GM12878 (cell line): ENCODE data around the gene EFHC1. TPM values are rescaled to one million over a fixed set of nuclear protein-coding genes. Genes with fewer than 3 reads are reported as not detected.

Experiments
- ATAC-seq: fragments of 200-7000 bp; cut with Tn5 transposase; 3 replicates; pipeline ENCODE4 v1.9.1; 2020; ENCODE audit warnings: mild to moderate bottlenecking, moderate library complexity
- BruUV-seq: library from RNA; stranded (reverse); fragments of 400-500 nt; replicated peaks from 2 replicates; lab custom pipeline; 2021; lab: Mats Ljungman, UMichigan
- CTCF ChIA-PET: fragments of 300-600 bp; sonication (Branson Sonifier 250); formaldehyde crosslinking; extraction: SDS; loops from one replicate; lab custom pipeline; 2021; ENCODE audit warnings: inconsistent platforms; lab: Yijun Ruan, JAX
- POLR2A ChIA-PET: fragments of 350-600 bp; formaldehyde crosslinking; extraction: SDS; loops from one replicate; lab custom pipeline; 2021; ENCODE audit warnings: inconsistent platforms; lab: Charles Lee
- RAD21 ChIA-PET: fragments of 300-600 bp; sonication (Branson Sonifier 250); formaldehyde crosslinking; loops from one replicate; lab custom pipeline; 2023; ENCODE audit warnings: antibody characterized with exemption; ENCODE audit not compliant: unreplicated experiment; lab: Charles Lee
- SMC1A ChIA-PET: fragments of 300-600 bp; sonication (Branson Sonifier 250); formaldehyde crosslinking; loops from one replicate; lab custom pipeline; 2023; ENCODE audit not compliant: unreplicated experiment, uncharacterized antibody; lab: Charles Lee
- DNase-seq: peaks from one replicate; pipeline ENCODE4 v3.0.0-alpha.2; 2011; ENCODE audit warnings: low read depth, low spot score
- FAIRE-seq: peaks from 3 replicates; lab custom pipeline; 2011; peaks lifted over from hg19 to GRCh38; lab: Jason Lieb, UNC
- H2AFZ ChIP-seq: 2 replicates; pipeline ENCODE4 v1.6.0; 2011; ENCODE audit warnings: low read depth, low read length, control low read depth; ENCODE audit not compliant: control insufficient read depth
- H3K27ac ChIP-seq: 2 replicates; pipeline ENCODE4 v1.5.1; 2011; ENCODE audit warnings: control low read depth; ENCODE audit not compliant: control insufficient read depth, insufficient read depth
- H3K27me3 ChIP-seq, 2 experiments: replicated peaks in 1 of 2; 2 replicates each; pipeline versions ENCODE4 v1.6.0 to v1.6.1; 2011; ENCODE audit warnings: low read length in 1 of 2; ENCODE audit not compliant: control insufficient read depth in 2 of 2, insufficient read depth in 2 of 2
- H3K36me3 ChIP-seq, 2 experiments: 2 replicates each; pipeline ENCODE4 v1.5.1; 2011; ENCODE audit warnings: low read length in 1 of 2; ENCODE audit not compliant: control insufficient read depth in 2 of 2, insufficient read depth in 2 of 2
- H3K4me1 ChIP-seq: 2 replicates; pipeline ENCODE4 v1.6.1; 2011; ENCODE audit warnings: mild to moderate bottlenecking, low read length, moderate library complexity, mixed read lengths; ENCODE audit not compliant: control insufficient read depth, insufficient read depth
- H3K4me2 ChIP-seq: 2 replicates; pipeline ENCODE4 v1.6.0; 2011; ENCODE audit warnings: control low read depth; ENCODE audit not compliant: control insufficient read depth, insufficient read depth
- H3K4me3 ChIP-seq: fragments of 200-600 bp; sonication (generic); 2 replicates; pipeline ENCODE4 v1.5.1; 2016
- H3K79me2 ChIP-seq: 2 replicates; pipeline ENCODE4 v1.6.0; 2011; ENCODE audit warnings: low read length; ENCODE audit not compliant: control insufficient read depth, insufficient read depth
- H3K9ac ChIP-seq: 2 replicates; pipeline ENCODE4 v1.8.0; 2011; ENCODE audit warnings: low read length, control low read depth, mixed read lengths; ENCODE audit not compliant: control insufficient read depth, insufficient read depth
- H3K9me3 ChIP-seq: replicated peaks from 3 replicates; pipeline ENCODE4 v1.5.1; 2011; ENCODE audit warnings: mild to moderate bottlenecking, low read length; ENCODE audit not compliant: control insufficient read depth, insufficient read depth
- H4K20me1 ChIP-seq: 2 replicates; pipeline ENCODE4 v1.6.0; 2011; ENCODE audit not compliant: control insufficient read depth, insufficient read depth
- BHLHE40 ChIP-seq, 2 experiments: fragments of 450-650 bp in 1 of 2; IDR thresholded peaks; 2 replicates each; pipeline ENCODE4 v1.6.1; 2011 to 2017; ENCODE audit warnings: low read depth in 2 of 2, borderline replicate concordance in 1 of 2, improper control_type of control experiment in 1 of 2, low read length in 1 of 2, mild to moderate bottlenecking in 1 of 2
- CBFB ChIP-seq: IDR thresholded peaks from 2 replicates; pipeline ENCODE4 v1.6.1; 2016; ENCODE audit warnings: antibody characterized with exemption, low read depth
- CEBPB ChIP-seq, 2 experiments: fragments of 150-350 bp in 1 of 2; IDR thresholded peaks; 2 replicates each; pipeline ENCODE4 v1.6.1; 2012 to 2014; ENCODE audit warnings: low read depth in 2 of 2, low read length in 2 of 2, borderline replicate concordance in 1 of 2, inconsistent platforms in 1 of 2
- CHD4 ChIP-seq: fragments of 200-600 bp; sonication (generic); IDR thresholded peaks from 2 replicates; pipeline ENCODE4 v1.6.1; 2016; ENCODE audit warnings: mild to moderate bottlenecking
- HSF1 ChIP-seq: fragments of 150-350 bp; IDR thresholded peaks from 2 replicates; pipeline ENCODE4 v1.6.1; 2014; ENCODE audit warnings: mild to moderate bottlenecking, low read depth, low read length
- IRF3 ChIP-seq: fragments of 450-650 bp; IDR thresholded peaks from 2 replicates; pipeline ENCODE4 v1.6.1; 2014; ENCODE audit warnings: mild to moderate bottlenecking
- KLF5 ChIP-seq: fragments of 450-650 bp; IDR thresholded peaks from 2 replicates; pipeline ENCODE4 v1.6.1; 2014; ENCODE audit warnings: mild to moderate bottlenecking; ENCODE audit not compliant: partially characterized antibody
- MAX ChIP-seq: IDR thresholded peaks from 2 replicates; pipeline ENCODE4 v1.6.1; 2012; ENCODE audit warnings: low read depth, low read length, improper control_type of control experiment
- POLR2AphosphoS5 ChIP-seq: IDR thresholded peaks from 2 replicates; pipeline ENCODE4 v1.6.1; 2011; ENCODE audit warnings: mild to moderate bottlenecking, low read length, inconsistent platforms
- PRDM15 ChIP-seq: fragments of 450-650 bp; formaldehyde crosslinking; IDR thresholded peaks from 2 replicates; pipeline ENCODE4 v1.4.0; 2020; ENCODE audit warnings: mild to moderate bottlenecking, moderate library complexity
- ZBTB11 ChIP-seq: fragments of 450-650 bp; formaldehyde crosslinking; IDR thresholded peaks from 2 replicates; pipeline ENCODE4 v1.5.0; 2022; ENCODE audit warnings: mild to moderate bottlenecking, missing genetic modification characterization
- WGBS: methylation state at CpG from one replicate; pipeline ENCODE4 v1.1.6; 2016; ENCODE audit warnings: low lambda C conversion rate; ENCODE audit not compliant: insufficient replicate concordance, insufficient coverage; ENCODE audit errors: missing lambda C conversion rate; 5-methylcytosine and 5-hydroxymethylcytosine counted together
- in situ Hi-C: fragments of 300-500 bp; cut with MboI; formaldehyde crosslinking; loops from 9 replicates; pipeline ENCODE4 v1.14.3; 2018; ENCODE audit warnings: mixed read lengths
- intact Hi-C: fragments of 100-400 bp; cut with micrococcal nuclease; formaldehyde crosslinking; loops from one replicate; pipeline ENCODE4 v1.14.2; 2022; ENCODE audit not compliant: unreplicated experiment
- polyA plus RNA-seq, 11 experiments: library from polyadenylated mRNA; depleted of rRNA in 4 of 11; unstranded in 6 of 11; stranded (reverse) in 5 of 11; fragments of >200 nt; fragmentation: Nextera tagmentation in 4 of 11; fragmentation: Illumina TruSeq in 1 of 11; extraction: Ambion mirVana in 4 of 11; extraction: Trizol in 1 of 11; gene quantifications; 1 replicate in 1 of 11; 2 replicates in 10 of 11; pipeline versions ENCODE4 v1.2.1 to v1.2.3, GENCODE V29; 2011 to 2016; ENCODE audit warnings: inconsistent platforms in 2 of 11, missing spikeins in 2 of 11, low read depth in 1 of 11
- total RNA-seq, 4 experiments: library from RNA; depleted of rRNA in 3 of 4; stranded (reverse); fragments of >200 nt in 3 of 4; fragmentation: Illumina TruSeq in 1 of 4; extraction: Trizol in 1 of 4; gene quantifications; 2 replicates each; pipeline versions ENCODE4 v1.2.1 to v1.2.3, GENCODE V29; 2013 to 2021

Gene EFHC1
- total and polyA plus RNA-seq, 10 of the 15 experiments (the other 5 are each of a cell fraction or from before 2014, with no cell fraction given) = 5.5 to 14.5 (median 8.8) TPM

GRCh38 chr6:52388790-52389189, 31.4 kb upstream of the EFHC1 start (continued):
- TF ChIP-seq CEBPB (IDR thresholded peaks at IDR 0.05; ENCODE audit: borderline replicate concordance in 1 of 2, low read depth in 2 of 2, low read length in 2 of 2) = no peak
- TF ChIP-seq IRF3 = no peak
- no peak for TF ChIP-seq ZBTB11 (CRISPR knock-in tag)

GRCh38 chr6:52389264-52389625, 30.9 kb upstream of the EFHC1 start:
- Histone ChIP-seq H3K4me1 (peaks cover 60% of the 10 kb centered on the region), H3K4me3 (peak overlapping the region; percentile 24; the same call in 1 of the 2 replicates), H2AFZ (no peak overlapping the region), H3K79me2 (peaks cover 10% of the 10 kb centered on the region), H3K9ac (peak overlapping the region; percentile 39; the same call in 1 of the 2 replicates), H3K36me3 (no peaks in the 10 kb centered on the region), H4K20me1 (no peaks in the 10 kb centered on the region), H3K9me3 (peaks cover 3% of the 10 kb centered on the region), H3K27ac (peak overlapping the region; percentile 94), H3K4me2 (peak overlapping the region; percentile 86), H3K27me3 (no peaks in the 10 kb centered on the region)
- WGBS = 0% methylated on average over 1 of the region's 1 CpG
- no TSS peak for BruUV-seq
- ATAC-seq = peak; percentile 18
- SMC1A ChIA-PET = interaction anchor here (0.6 to 9.3 kb wide), 30 partner anchors 8 to 278 kb away, joined by 3 to 156 read pairs (median 6); partner anchors contain the start of genes EFHC1, MCM3 and PAQR8
- intact Hi-C loops (loop anchor here (1.0 kb wide), 1 partner anchor 102 kb away; no protein-coding TSS in a partner anchor), in situ Hi-C loops (no loop called here)
- DNase-seq = no peak
- CTCF ChIA-PET = interaction anchor here (0.6 to 7.7 kb wide), 21 partner anchors 10 to 277 kb away, joined by 3 to 85 read pairs (median 7); partner anchors contain the start of genes EFHC1, MCM3 and PAQR8
- RAD21 ChIA-PET = interaction anchor here (0.8 to 7.0 kb wide), 21 partner anchors 10 to 279 kb away, joined by 3 to 112 read pairs (median 8); partner anchors contain the start of genes EFHC1, MCM3 and PAQR8
- POLR2A ChIA-PET = interaction anchor here (0.6 to 7.0 kb wide), 15 partner anchors 9 to 767 kb away, joined by 3 to 74 read pairs (median 6); partner anchors contain the start of genes MCM3 and PAQR8
- FAIRE-seq = no peak
- TF ChIP-seq CHD4 = no peak
- TF ChIP-seq POLR2AphosphoS5 = no peak
- no peak for TF ChIP-seq MAX
- no peak for TF ChIP-seq PRDM15 (CRISPR knock-in tag)
- no peak for TF ChIP-seq HSF1
- TF ChIP-seq KLF5 = no peak
- no peak for TF ChIP-seq BHLHE40 (IDR thresholded peaks at IDR 0.05; ENCODE audit: borderline replicate concordance in 1 of 2, low read depth in 2 of 2, low read length in 1 of 2)
- TF ChIP-seq CBFB = no peak
